Endothelial cell of umbilical vein (primary cell): ENCODE data around the gene GPX7.

Experiments used
- CTCF ChIP-seq, 2 donors: IDR thresholded peaks; 1 replicate in 1 of 2; 2 replicates in 1 of 2; pipeline ENCODE4 v1.5.1; 2011; ENCODE audit warnings: low read length in 2 of 2, mild to moderate bottlenecking in 2 of 2, moderate library complexity in 2 of 2, control low read depth in 1 of 2, inconsistent platforms in 1 of 2, low read depth in 1 of 2; ENCODE audit not compliant: insufficient read depth in 1 of 2; ENCODE audit errors: extremely low read depth in 1 of 2
- EZH2 ChIP-seq: IDR thresholded peaks from 2 replicates; pipeline ENCODE4 v1.6.1; 2012; ENCODE audit warnings: borderline replicate concordance, low read depth, mild to moderate bottlenecking, moderate library complexity, low read length, inconsistent platforms; ENCODE audit not compliant: severe bottlenecking
- FOS ChIP-seq: IDR thresholded peaks from 2 replicates; pipeline ENCODE4 v1.6.1; 2011; ENCODE audit warnings: mild to moderate bottlenecking, low read length, moderate library complexity, borderline replicate concordance; ENCODE audit not compliant: insufficient read depth
- GATA2 ChIP-seq: IDR thresholded peaks from 2 replicates; pipeline ENCODE4 v1.7.0; 2011; ENCODE audit warnings: low read depth, mild to moderate bottlenecking, moderate library complexity, mixed read lengths, low read length; ENCODE audit not compliant: insufficient read length, insufficient read depth
- MAX ChIP-seq: IDR thresholded peaks from 2 replicates; pipeline ENCODE4 v1.6.1; 2011; ENCODE audit not compliant: insufficient read depth, insufficient read length
- POLR2A ChIP-seq: IDR thresholded peaks from 2 replicates; pipeline ENCODE4 v1.6.1; 2012; ENCODE audit warnings: low read depth, mild to moderate bottlenecking, control low read depth, low read length
- POLR2AphosphoS5 ChIP-seq: IDR thresholded peaks from 2 replicates; pipeline ENCODE4 v1.6.1; 2012; ENCODE audit warnings: low read depth, mild to moderate bottlenecking, control low read depth, low read length, moderate library complexity; ENCODE audit not compliant: insufficient read depth

- TF ChIP-seq POLR2A (no peak), CTCF (IDR thresholded peaks at IDR 0.05; ENCODE audit: extremely low read depth in 1 of 2, insufficient read depth in 1 of 2, low read depth in 1 of 2, low read length in 2 of 2) (no peak), MAX (no peak), EZH2 (no peak), POLR2AphosphoS5 (no peak), GATA2 (no peak), FOS (no peak)
These were observed 2.0 kb downstream of the GPX7 start for GRCh38 chr1:52604063-52604770.
